GM12878 (cell line): ENCODE results near the gene KIAA2012.

ENCODE experiments used
- BHLHE40 ChIP-seq, 2 experiments: fragments of 450-650 bp in 1 of 2; IDR thresholded peaks; 2 replicates each; pipeline ENCODE4 v1.6.1; 2011 to 2017; ENCODE audit warnings: low read depth in 2 of 2, borderline replicate concordance in 1 of 2, improper control_type of control experiment in 1 of 2, low read length in 1 of 2, mild to moderate bottlenecking in 1 of 2
- EP300 ChIP-seq, 2 experiments: fragments of 150-350 bp in 1 of 2; IDR thresholded peaks; 2 replicates each; pipeline ENCODE4 v1.6.1; 2011 to 2012; ENCODE audit warnings: low read depth in 2 of 2, low read length in 2 of 2, borderline replicate concordance in 1 of 2, improper control_type of control experiment in 1 of 2, inconsistent platforms in 1 of 2; ENCODE audit not compliant: control insufficient read depth in 1 of 2
- EZH2 ChIP-seq: IDR thresholded peaks from 2 replicates; pipeline ENCODE4 v1.6.1; 2012; ENCODE audit warnings: low read depth, mild to moderate bottlenecking, control low read depth, inconsistent platforms, low read length, borderline replicate concordance; ENCODE audit not compliant: control insufficient read depth
- HCFC1 ChIP-seq: fragments of 150-350 bp; IDR thresholded peaks from 2 replicates; pipeline ENCODE4 v1.6.1; 2014; ENCODE audit warnings: low read length
- HDAC2 ChIP-seq: fragments of 200-600 bp; sonication (generic); IDR thresholded peaks from 2 replicates; pipeline ENCODE4 v1.6.1; 2017
- KLF5 ChIP-seq: fragments of 450-650 bp; IDR thresholded peaks from 2 replicates; pipeline ENCODE4 v1.6.1; 2014; ENCODE audit warnings: mild to moderate bottlenecking; ENCODE audit not compliant: partially characterized antibody
- NR2C2 ChIP-seq: IDR thresholded peaks from 2 replicates; pipeline ENCODE4 v1.6.1; 2011; ENCODE audit warnings: borderline replicate concordance, low read depth; ENCODE audit not compliant: control insufficient read depth, insufficient read length
- RFX5 ChIP-seq: IDR thresholded peaks from 2 replicates; pipeline ENCODE4 v1.6.1; 2011; ENCODE audit warnings: low read depth, low read length, improper control_type of control experiment
- YY1 ChIP-seq: IDR thresholded peaks from 2 replicates; pipeline ENCODE4 v1.6.1; 2011; ENCODE audit warnings: low read depth, mild to moderate bottlenecking, low read length
- ZNF384 ChIP-seq: IDR thresholded peaks from 2 replicates; pipeline ENCODE4 v1.6.1; 2012; ENCODE audit warnings: low read depth, mild to moderate bottlenecking, low read length, improper control_type of control experiment, borderline replicate concordance
- TF ChIP-seq, protein P1 (sequence below), 3 experiments: IDR thresholded peaks in 2 of 3; conservative IDR thresholded peaks in 1 of 3; 2 replicates each; pipeline ENCODE4 v1.5.1; 2011; ENCODE audit warnings: low read depth in 3 of 3, low read length in 3 of 3, mild to moderate bottlenecking in 3 of 3, control low read depth in 2 of 3, moderate library complexity in 2 of 3, inconsistent platforms in 1 of 3, mixed read lengths in 1 of 3; ENCODE audit not compliant: control insufficient read depth in 2 of 3, insufficient read depth in 1 of 3; ENCODE audit errors: extremely low read depth in 1 of 3

GRCh38 chr2:202149936-202150335 is 76.9 kb downstream of the KIAA2012 start:
- TF ChIP-seq, protein P1, sequence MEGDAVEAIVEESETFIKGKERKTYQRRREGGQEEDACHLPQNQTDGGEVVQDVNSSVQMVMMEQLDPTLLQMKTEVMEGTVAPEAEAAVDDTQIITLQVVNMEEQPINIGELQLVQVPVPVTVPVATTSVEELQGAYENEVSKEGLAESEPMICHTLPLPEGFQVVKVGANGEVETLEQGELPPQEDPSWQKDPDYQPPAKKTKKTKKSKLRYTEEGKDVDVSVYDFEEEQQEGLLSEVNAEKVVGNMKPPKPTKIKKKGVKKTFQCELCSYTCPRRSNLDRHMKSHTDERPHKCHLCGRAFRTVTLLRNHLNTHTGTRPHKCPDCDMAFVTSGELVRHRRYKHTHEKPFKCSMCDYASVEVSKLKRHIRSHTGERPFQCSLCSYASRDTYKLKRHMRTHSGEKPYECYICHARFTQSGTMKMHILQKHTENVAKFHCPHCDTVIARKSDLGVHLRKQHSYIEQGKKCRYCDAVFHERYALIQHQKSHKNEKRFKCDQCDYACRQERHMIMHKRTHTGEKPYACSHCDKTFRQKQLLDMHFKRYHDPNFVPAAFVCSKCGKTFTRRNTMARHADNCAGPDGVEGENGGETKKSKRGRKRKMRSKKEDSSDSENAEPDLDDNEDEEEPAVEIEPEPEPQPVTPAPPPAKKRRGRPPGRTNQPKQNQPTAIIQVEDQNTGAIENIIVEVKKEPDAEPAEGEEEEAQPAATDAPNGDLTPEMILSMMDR (IDR thresholded peaks at IDR 0.05 in 2 of 3, conservative IDR thresholded peaks at IDR 0.05 in 1 of 3; ENCODE audit: control insufficient read depth in 2 of 3, extremely low read depth in 1 of 3, insufficient read depth in 1 of 3, low read depth in 3 of 3, low read length in 3 of 3): no peak
- TF ChIP-seq HCFC1 (no peak), YY1 (no peak), EP300 (IDR thresholded peaks at IDR 0.05; ENCODE audit: borderline replicate concordance in 1 of 2, control insufficient read depth in 1 of 2, low read depth in 2 of 2, low read length in 2 of 2) (no peak), ZNF384 (no peak), HDAC2 (no peak), KLF5 (no peak), RFX5 (no peak), BHLHE40 (IDR thresholded peaks at IDR 0.05; ENCODE audit: borderline replicate concordance in 1 of 2, low read depth in 2 of 2, low read length in 1 of 2) (no peak), NR2C2 (no peak), EZH2 (no peak)
